ENCODE data around the gene GABBR1.

GABBR1 gene

DNA sequence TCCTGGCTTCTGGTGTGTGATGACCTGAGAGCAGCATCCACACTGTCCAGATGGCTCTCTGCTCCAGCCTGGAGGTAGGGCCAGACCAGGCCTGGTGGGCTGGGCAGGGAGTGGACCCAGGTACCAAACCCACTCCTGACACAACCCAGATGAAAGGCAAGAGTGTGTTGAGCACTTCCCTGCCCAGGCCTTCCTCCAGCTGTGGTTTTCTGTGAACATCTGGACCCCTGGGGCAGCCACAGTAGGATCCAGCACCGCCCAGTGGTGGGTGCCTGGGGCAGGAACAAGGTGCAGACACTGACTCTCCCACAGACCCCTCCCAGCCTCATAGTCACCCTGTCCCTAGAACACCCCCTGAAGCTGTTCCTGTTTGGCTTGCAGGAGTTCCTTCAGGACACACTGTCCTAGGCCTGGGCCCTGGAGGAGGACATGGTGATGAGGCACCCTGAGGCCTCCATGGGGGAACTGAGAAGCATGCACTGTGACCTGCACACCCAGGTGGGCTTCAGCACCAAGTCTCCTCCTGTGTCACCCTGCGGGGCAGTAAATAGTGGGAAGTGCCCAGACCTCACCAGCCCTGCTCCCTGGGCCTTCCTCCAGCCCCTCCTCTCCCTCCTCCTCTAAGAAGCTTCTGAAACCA lies 102.2 kb downstream of the GABBR1 start:
- Histone ChIP-seq H3K27me3 (ENCODE audit: low read depth) (no peaks in the 10 kb centered on the region), H3K36me3 (replicated peaks) (no peaks in the 10 kb centered on the region), H3K4me1 (no peaks in the 10 kb centered on the region), H3K9me3 (no peaks in the 10 kb centered on the region), H3K4me3 (no peak overlapping the region)
- DNase-seq (ENCODE audit: low spot score in 2 of 2), result no peak
- in situ Hi-C loops (cut with MboI; ENCODE audit: low sequenced_read_pairs), result no loop called here

DNA sequence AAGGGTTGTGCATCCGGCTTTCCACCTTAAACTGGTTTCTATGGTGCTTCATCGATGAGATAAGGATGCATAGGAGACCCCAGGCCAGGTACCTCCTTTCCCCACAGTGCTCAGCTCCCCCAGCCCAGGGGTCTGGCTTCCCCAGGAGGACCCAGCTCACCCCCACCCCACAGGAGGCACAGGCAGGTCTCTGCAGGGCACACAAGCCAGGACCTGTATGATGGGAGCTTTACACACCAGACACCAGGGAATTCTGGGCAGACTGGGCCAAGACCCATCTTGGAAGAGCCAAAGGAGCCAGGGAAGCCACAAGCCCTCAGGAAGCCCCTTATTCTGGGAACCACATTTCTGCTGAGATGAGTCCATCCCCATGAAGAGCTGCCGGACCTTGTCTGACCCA lies 103.0 kb downstream of the GABBR1 start:
- no peaks in the 10 kb centered on the region for H3K27me3 ChIP-seq (ENCODE audit: low read depth)
- H3K9me3 ChIP-seq, result no peaks in the 10 kb centered on the region
- H3K36me3 ChIP-seq (replicated peaks), result no peaks in the 10 kb centered on the region
- H3K4me1 ChIP-seq, result no peaks in the 10 kb centered on the region
- DNase-seq (ENCODE audit: low spot score in 2 of 2), result no peak
- no peak overlapping the region for H3K4me3 ChIP-seq
- in situ Hi-C loops (cut with MboI; ENCODE audit: low sequenced_read_pairs), result no loop called here

- H3K4me3 ChIP-seq, result no peak overlapping the region
- H3K9me3 ChIP-seq, result no peaks in the 10 kb centered on the region
- DNase-seq (ENCODE audit: low spot score in 2 of 2), result no peak
- no peaks in the 10 kb centered on the region for H3K4me1 ChIP-seq
- H3K36me3 ChIP-seq (replicated peaks), result no peaks in the 10 kb centered on the region
- in situ Hi-C loops (cut with MboI; ENCODE audit: low sequenced_read_pairs), result no loop called here
- no peaks in the 10 kb centered on the region for H3K27me3 ChIP-seq (ENCODE audit: low read depth)
These were observed 103.9 kb downstream of the GABBR1 start for GRCh38 chr6:29528988-29529560.

GRCh38 chr6:29528300-29528931 lies 104.6 kb downstream of the GABBR1 start:
- in situ Hi-C loops (cut with MboI; ENCODE audit: low sequenced_read_pairs), result no loop called here
- Histone ChIP-seq H3K9me3 (no peaks in the 10 kb centered on the region), H3K36me3 (replicated peaks) (no peaks in the 10 kb centered on the region), H3K27me3 (ENCODE audit: low read depth) (no peaks in the 10 kb centered on the region), H3K4me1 (no peaks in the 10 kb centered on the region), H3K4me3 (no peak overlapping the region)
- no peak for DNase-seq (ENCODE audit: low spot score in 2 of 2)

DNA sequence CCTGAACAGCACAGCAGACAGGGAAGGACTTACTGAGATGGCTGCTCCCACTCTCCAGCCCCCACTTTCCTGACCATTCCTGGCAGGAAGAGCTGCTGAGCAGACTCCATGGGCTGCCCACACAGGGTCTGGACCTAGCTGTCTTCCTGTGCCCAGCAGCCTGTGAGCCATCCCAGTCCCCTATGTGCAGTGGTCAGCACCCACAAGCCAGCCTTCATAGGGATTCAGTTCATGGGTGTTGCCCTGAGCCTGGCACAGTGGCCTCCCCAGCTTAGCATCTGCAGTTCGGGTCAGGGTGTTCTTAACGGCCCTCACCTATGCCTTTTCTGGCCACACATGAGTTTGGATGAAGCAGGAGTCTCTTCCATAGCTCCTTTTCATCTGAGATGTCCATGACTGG lies 105.4 kb downstream of the GABBR1 start:
- in situ Hi-C loops (cut with MboI; ENCODE audit: low sequenced_read_pairs), result no loop called here
- no peak overlapping the region for H3K4me3 ChIP-seq
- H3K4me1 ChIP-seq, result no peaks in the 10 kb centered on the region
- H3K27me3 ChIP-seq (ENCODE audit: low read depth), result no peaks in the 10 kb centered on the region
- H3K36me3 ChIP-seq (replicated peaks), result no peaks in the 10 kb centered on the region
- DNase-seq (ENCODE audit: low spot score in 2 of 2), result no peak
- no peaks in the 10 kb centered on the region for H3K9me3 ChIP-seq

DNA sequence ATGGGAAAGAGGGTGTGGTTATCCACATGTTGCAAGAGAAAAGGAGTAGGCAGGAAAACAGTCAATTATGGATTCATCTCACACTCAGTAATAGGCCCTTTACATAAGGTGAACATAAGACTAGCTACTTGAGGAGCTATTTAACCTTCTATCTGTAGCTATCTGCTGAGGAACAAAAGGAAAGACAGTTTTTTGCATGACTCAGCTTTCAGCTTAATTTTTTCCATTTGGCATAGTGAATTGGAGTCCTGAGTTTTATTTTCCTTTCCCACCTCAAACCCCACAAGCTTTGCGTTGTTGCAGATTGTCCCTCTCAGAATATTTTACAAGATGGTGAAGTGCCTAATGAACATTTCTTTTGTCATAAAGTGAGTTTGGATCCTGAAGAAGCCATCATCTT lies 105.9 kb downstream of the GABBR1 start:
- H3K27me3 ChIP-seq (ENCODE audit: low read depth), result no peaks in the 10 kb centered on the region
- no peaks in the 10 kb centered on the region for H3K9me3 ChIP-seq
- in situ Hi-C loops (cut with MboI; ENCODE audit: low sequenced_read_pairs), result no loop called here
- H3K4me1 ChIP-seq, result no peaks in the 10 kb centered on the region
- no peaks in the 10 kb centered on the region for H3K36me3 ChIP-seq (replicated peaks)
- DNase-seq (ENCODE audit: low spot score in 2 of 2), result no peak
- H3K4me3 ChIP-seq, result no peak overlapping the region

- no peak for DNase-seq (ENCODE audit: low spot score in 2 of 2)
- no peaks in the 10 kb centered on the region for H3K36me3 ChIP-seq (replicated peaks)
- in situ Hi-C loops (cut with MboI; ENCODE audit: low sequenced_read_pairs), result no loop called here
- H3K4me3 ChIP-seq, result no peak overlapping the region
- H3K4me1 ChIP-seq, result no peaks in the 10 kb centered on the region
- no peaks in the 10 kb centered on the region for H3K9me3 ChIP-seq
- H3K27me3 ChIP-seq (ENCODE audit: low read depth), result no peaks in the 10 kb centered on the region
These were observed 107.7 kb downstream of the GABBR1 start for GRCh38 chr6:29525311-29525639.

GRCh38 chr6:29524444-29525310 lies 108.3 kb downstream of the GABBR1 start:
- Histone ChIP-seq H3K4me1 (no peaks in the 10 kb centered on the region), H3K36me3 (replicated peaks) (no peaks in the 10 kb centered on the region), H3K4me3 (no peak overlapping the region), H3K27me3 (ENCODE audit: low read depth) (no peaks in the 10 kb centered on the region), H3K9me3 (no peaks in the 10 kb centered on the region)
- in situ Hi-C loops (cut with MboI; ENCODE audit: low sequenced_read_pairs), result no loop called here
- no peak for DNase-seq (ENCODE audit: low spot score in 2 of 2)

- Histone ChIP-seq H3K36me3 (replicated peaks) (no peaks in the 10 kb centered on the region), H3K4me3 (no peak overlapping the region), H3K4me1 (no peaks in the 10 kb centered on the region), H3K9me3 (no peaks in the 10 kb centered on the region), H3K27me3 (ENCODE audit: low read depth) (no peaks in the 10 kb centered on the region)
- in situ Hi-C loops (cut with MboI; ENCODE audit: low sequenced_read_pairs), result no loop called here
- DNase-seq (ENCODE audit: low spot score in 2 of 2), result no peak
These were observed 108.9 kb downstream of the GABBR1 start for GRCh38 chr6:29524044-29524443.

GRCh38 chr6:29522227-29522626 lies 110.8 kb downstream of the GABBR1 start:
- in situ Hi-C loops (cut with MboI; ENCODE audit: low sequenced_read_pairs), result no loop called here
- Histone ChIP-seq H3K4me1 (no peaks in the 10 kb centered on the region), H3K9me3 (no peaks in the 10 kb centered on the region), H3K36me3 (replicated peaks) (no peaks in the 10 kb centered on the region), H3K4me3 (no peak overlapping the region), H3K27me3 (ENCODE audit: low read depth) (no peaks in the 10 kb centered on the region)
- no peak for DNase-seq (ENCODE audit: low spot score in 2 of 2)

- H3K36me3 ChIP-seq (replicated peaks), result no peaks in the 10 kb centered on the region
- no peaks in the 10 kb centered on the region for H3K9me3 ChIP-seq
- no peak for DNase-seq (ENCODE audit: low spot score in 2 of 2)
- in situ Hi-C loops (cut with MboI; ENCODE audit: low sequenced_read_pairs), result no loop called here
- no peaks in the 10 kb centered on the region for H3K4me1 ChIP-seq
- no peaks in the 10 kb centered on the region for H3K27me3 ChIP-seq (ENCODE audit: low read depth)
- no peak overlapping the region for H3K4me3 ChIP-seq
These were observed 111.8 kb downstream of the GABBR1 start for GRCh38 chr6:29521006-29521680.

- DNase-seq (ENCODE audit: low spot score in 2 of 2), result no peak
- H3K27me3 ChIP-seq (ENCODE audit: low read depth), result no peaks in the 10 kb centered on the region
- in situ Hi-C loops (cut with MboI; ENCODE audit: low sequenced_read_pairs), result no loop called here
These were observed 112.8 kb downstream of the GABBR1 start for GRCh38 chr6:29520232-29520631.

GRCh38 chr6:29519291-29520010 lies 113.5 kb downstream of the GABBR1 start:
- Histone ChIP-seq H3K4me1 (no peaks in the 10 kb centered on the region), H3K36me3 (replicated peaks) (no peaks in the 10 kb centered on the region), H3K27me3 (ENCODE audit: low read depth) (no peaks in the 10 kb centered on the region), H3K4me3 (no peak overlapping the region), H3K9me3 (no peaks in the 10 kb centered on the region)
- in situ Hi-C loops (cut with MboI; ENCODE audit: low sequenced_read_pairs), result no loop called here
- DNase-seq (ENCODE audit: low spot score in 2 of 2), result no peak

More at GRCh38 chr6:29520232-29520631, 112.8 kb downstream of the GABBR1 start:
- no peak overlapping the region for H3K4me3 ChIP-seq
- no peaks in the 10 kb centered on the region for H3K9me3 ChIP-seq
- no peaks in the 10 kb centered on the region for H3K36me3 ChIP-seq (replicated peaks)
- no peaks in the 10 kb centered on the region for H3K4me1 ChIP-seq
